Posterior vena cava (tissue), 2 donors: ENCODE data around the gene OPRL1. TPM values are rescaled to one million over a fixed set of nuclear protein-coding genes. Genes with fewer than 3 reads are reported as not detected.
"Not testable (repeated sequence)": the region's sequence is repeated elsewhere in the genome, so short reads cannot be mapped to it uniquely, and the experiment has no call there.

ENCODE experiments used
- DNase-seq: peaks from one replicate; pipeline ENCODE4 v3.0.0-alpha.2; 2020; ENCODE audit warnings: low spot score
- intact Hi-C, 2 donors: fragments of 100-400 bp; cut with DNase I; formaldehyde crosslinking; loops; one replicate each; pipeline versions ENCODE4 v1.14.1 to v1.14.2; 2022 to 2023
- total RNA-seq, 2 donors: library from RNA; stranded (reverse); fragmentation: NEBNext Ultra II Directional; extraction: Animal tissue kit (Norgen Biotek cat#: 25700); gene quantifications; one replicate each; pipeline ENCODE4 v1.2.1, GENCODE V29; 2021
- donor health status: DM: yes; HTN: yes; CAD: no.
- donor health status: DM: yes; HTN: yes; CAD: no.

Gene OPRL1
- total RNA-seq, 2 donors from 2014 or later = 0.76 to 1.4 TPM

GRCh38 chr20:64119681-64120341, 39.9 kb downstream of the OPRL1 start:
- intact Hi-C loops = loop anchor here (5.0 to 10.0 kb wide), 2 partner anchors 83 to 85 kb away; partner anchors contain the start of gene C20orf204 (in 2 of the 2)
- DNase-seq = peak; percentile 66

- intact Hi-C loops = loop anchor here in 1 of 2 donors (5.0 kb wide), 1 partner anchor 84 kb away; the partner anchor contains the start of gene C20orf204
- peak; percentile 29 for DNase-seq
These were observed 41.7 kb downstream of the OPRL1 start for GRCh38 chr20:64121586-64121985.

GRCh38 chr20:64122927-64123326, 43.0 kb downstream of the OPRL1 start:
- not testable (repeated sequence) for DNase-seq

GRCh38 chr20:64123517-64123916, 43.6 kb downstream of the OPRL1 start:
- DNase-seq = peak; percentile 2
- intact Hi-C loops = loop anchor here in 1 of 2 donors (5.0 kb wide), 1 partner anchor 86 kb away; the partner anchor contains the start of gene C20orf204

More at GRCh38 chr20:64122927-64123326, 43.0 kb downstream of the OPRL1 start:
- intact Hi-C loops = loop anchor here in 1 of 2 donors (5.0 kb wide), 1 partner anchor 86 kb away; the partner anchor contains the start of gene C20orf204

GRCh38 chr20:64129146-64129782, 49.4 kb downstream of the OPRL1 start:
- intact Hi-C loops = no loop called here
- peak; percentile 61 for DNase-seq

- no peak for DNase-seq
- intact Hi-C loops = no loop called here
These were observed 50.4 kb downstream of the OPRL1 start for GRCh38 chr20:64130271-64130670.

GRCh38 chr20:64130876-64131275, 51.0 kb downstream of the OPRL1 start:
- intact Hi-C loops = no loop called here
- peak; percentile 36 for DNase-seq

GRCh38 chr20:64131406-64131805, 51.5 kb downstream of the OPRL1 start:
- peak; percentile 64 for DNase-seq
- intact Hi-C loops = no loop called here

GRCh38 chr20:64133951-64134407, 54.1 kb downstream of the OPRL1 start:
- intact Hi-C loops = no loop called here
- DNase-seq = peak; percentile 40

- intact Hi-C loops = not testable (repeated sequence)
- peak; percentile 9 for DNase-seq
These were observed 54.9 kb downstream of the OPRL1 start for GRCh38 chr20:64134744-64135143.

- peak; percentile 30 for DNase-seq
- intact Hi-C loops = no loop called here
These were observed 56.3 kb downstream of the OPRL1 start for GRCh38 chr20:64136004-64136710.

GRCh38 chr20:64137598-64138031, 57.7 kb downstream of the OPRL1 start:
- intact Hi-C loops = no loop called here
- peak; percentile 68 for DNase-seq

GRCh38 chr20:64138276-64138815, 58.5 kb downstream of the OPRL1 start:
- DNase-seq = peak; percentile 54
- intact Hi-C loops = no loop called here

- DNase-seq = peak; percentile 81
- intact Hi-C loops = no loop called here
These were observed 59.5 kb downstream of the OPRL1 start for GRCh38 chr20:64139199-64140060.

GRCh38 chr20:64140061-64140931, 60.4 kb downstream of the OPRL1 start:
- peak; percentile 56 for DNase-seq
- intact Hi-C loops = no loop called here

GRCh38 chr20:64140956-64141355, 61.1 kb downstream of the OPRL1 start:
- intact Hi-C loops = no loop called here
- peak; percentile 28 for DNase-seq

- intact Hi-C loops = no loop called here
- peak; percentile 60 for DNase-seq
These were observed 62.7 kb downstream of the OPRL1 start for GRCh38 chr20:64142590-64142989.
